ENCODE results near the gene TBC1D14.

Gene TBC1D14

GRCh38 chr4:6929812-6930464 lies 20.3 kb downstream of the TBC1D14 start:
- peak; percentile 22 for DNase-seq (ENCODE audit: low spot score)

GRCh38 chr4:6932475-6932874 lies 22.8 kb downstream of the TBC1D14 start:
- no peak for DNase-seq (ENCODE audit: low spot score)

- no peak for DNase-seq (ENCODE audit: low spot score)
Observed at GRCh38 chr4:6932918-6933317, 23.3 kb downstream of the TBC1D14 start.

- no peak for DNase-seq (ENCODE audit: low spot score)
Observed at GRCh38 chr4:6933691-6934430, 24.2 kb downstream of the TBC1D14 start.

GRCh38 chr4:6935965-6936364 lies 26.3 kb downstream of the TBC1D14 start:
- no peak for DNase-seq (ENCODE audit: low spot score)

GRCh38 chr4:6937201-6937600 lies 27.6 kb downstream of the TBC1D14 start:
- no peak for DNase-seq (ENCODE audit: low spot score)

GRCh38 chr4:6937754-6938153 lies 28.1 kb downstream of the TBC1D14 start:
- peak; percentile 24 for DNase-seq (ENCODE audit: low spot score)

- DNase-seq (ENCODE audit: low spot score) = no peak
Observed at GRCh38 chr4:6938237-6938636, 28.6 kb downstream of the TBC1D14 start.

GRCh38 chr4:6938647-6939271 lies 29.1 kb downstream of the TBC1D14 start:
- no peak for DNase-seq (ENCODE audit: low spot score)

- DNase-seq (ENCODE audit: low spot score) = no peak
Observed at GRCh38 chr4:6939761-6940743, 30.4 kb downstream of the TBC1D14 start.

GRCh38 chr4:6940744-6941137 lies 31.1 kb downstream of the TBC1D14 start:
- DNase-seq (ENCODE audit: low spot score) = no peak

GRCh38 chr4:6941796-6942195 lies 32.2 kb downstream of the TBC1D14 start:
- no peak for DNase-seq (ENCODE audit: low spot score)

GRCh38 chr4:6942238-6942800 lies 32.7 kb downstream of the TBC1D14 start:
- no peak for DNase-seq (ENCODE audit: low spot score)

GRCh38 chr4:6943012-6943884 lies 33.6 kb downstream of the TBC1D14 start:
- no peak for DNase-seq (ENCODE audit: low spot score)

GRCh38 chr4:6943885-6944225 lies 34.2 kb downstream of the TBC1D14 start:
- no peak for DNase-seq (ENCODE audit: low spot score)

GRCh38 chr4:6944301-6945051 lies 34.9 kb downstream of the TBC1D14 start:
- DNase-seq (ENCODE audit: low spot score) = no peak

GRCh38 chr4:6945052-6945409 lies 35.4 kb downstream of the TBC1D14 start:
- no peak for DNase-seq (ENCODE audit: low spot score)

GRCh38 chr4:6946497-6946896 lies 36.9 kb downstream of the TBC1D14 start:
- DNase-seq (ENCODE audit: low spot score) = no peak

GRCh38 chr4:6948134-6948460 lies 38.5 kb downstream of the TBC1D14 start:
- DNase-seq (ENCODE audit: low spot score) = no peak

- DNase-seq (ENCODE audit: low spot score) = no peak
Observed at GRCh38 chr4:6951880-6952381, 42.3 kb downstream of the TBC1D14 start.
